ENCODE results near the gene GRK6.
"Not testable (repeated sequence)": the region's sequence is repeated elsewhere in the genome, so short reads cannot be mapped to it uniquely, and the experiment has no call there.

Gene GRK6

DNA sequence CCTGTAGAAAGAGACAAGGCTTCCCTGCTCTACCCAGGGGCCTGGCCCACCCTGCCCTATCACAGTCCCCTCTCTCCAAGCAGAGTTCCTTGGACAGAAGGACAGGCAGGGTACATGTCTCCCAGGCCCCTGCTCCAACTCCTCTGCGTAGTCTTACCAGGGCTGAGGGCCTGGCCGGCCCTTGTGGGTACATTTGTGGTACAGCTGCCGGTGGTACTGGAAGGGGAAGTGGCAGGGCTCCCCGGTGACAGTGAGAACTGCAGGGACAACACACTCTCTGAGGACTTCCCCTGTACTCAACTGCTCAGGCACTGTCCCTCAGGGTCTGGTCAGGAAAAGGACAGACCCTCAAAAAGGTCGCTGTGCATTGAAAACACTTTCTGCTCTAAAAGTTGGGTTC is 20.7 kb upstream of the GRK6 start:
- no peak overlapping the region for H3K27ac Mint-ChIP-seq
- no peaks in the 10 kb centered on the region for H3K27me3 Mint-ChIP-seq
- no peak overlapping the region for H3K4me3 Mint-ChIP-seq
- H3K4me1 Mint-ChIP-seq (ENCODE audit: low read depth): peaks cover 25% of the 10 kb centered on the region
- no peaks in the 10 kb centered on the region for H3K36me3 Mint-ChIP-seq
- H3K9me3 Mint-ChIP-seq (ENCODE audit: low read depth): no peaks in the 10 kb centered on the region

DNA sequence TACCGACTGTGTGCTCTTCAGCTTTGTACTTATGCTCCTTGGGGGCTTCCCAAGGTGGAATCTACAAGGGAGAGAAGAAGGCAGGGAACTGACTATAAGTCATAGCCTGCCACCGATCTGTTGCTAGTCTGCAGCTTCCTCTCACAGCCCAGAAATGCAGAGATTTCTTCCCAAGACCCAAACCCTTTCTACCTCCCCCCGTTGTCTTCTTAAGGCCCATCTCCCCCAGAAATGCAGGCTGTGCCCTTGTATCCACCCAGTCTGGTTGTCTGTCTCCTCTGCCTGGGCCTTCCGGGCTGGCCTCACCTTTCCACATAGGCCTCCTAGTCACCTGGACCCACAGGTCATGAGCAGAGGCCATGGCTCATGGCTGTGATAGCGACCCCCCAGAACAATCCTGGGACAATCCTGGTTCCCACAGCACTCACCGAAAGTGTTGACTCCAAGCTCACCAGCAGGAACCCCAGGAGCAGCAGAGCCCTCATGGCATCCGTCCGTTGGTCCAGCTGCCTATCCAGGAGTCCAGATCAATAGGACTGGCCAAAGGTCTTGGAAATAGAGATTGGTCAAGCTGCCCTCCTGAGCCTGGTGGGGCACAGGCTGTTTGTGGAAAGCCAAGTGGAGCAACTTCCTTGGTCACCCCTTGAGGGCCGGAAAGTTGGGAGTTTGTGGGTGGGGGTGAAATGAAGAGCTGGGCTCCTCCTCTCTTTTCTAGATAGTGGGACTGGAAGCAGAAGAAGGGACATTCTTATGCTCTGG is 17.3 kb upstream of the GRK6 start, which contains the start of gene F12:
Gene F12 (minus strand): TSS at position 522 of the 759 bp plus-strand sequence. CDS start 37 bp downstream, at position 485.
- Mint-ChIP-seq H3K27ac (no peak within 1 kb of the TSS), H3K4me3 (no peak within 1 kb of the TSS), H3K4me1 (ENCODE audit: low read depth) (peaks cover 25% of the 10 kb centered on the region), H3K36me3 (no peaks in the 10 kb centered on the region), H3K9me3 (ENCODE audit: low read depth) (no peaks in the 10 kb centered on the region), H3K27me3 (no peaks in the 10 kb centered on the region)

DNA sequence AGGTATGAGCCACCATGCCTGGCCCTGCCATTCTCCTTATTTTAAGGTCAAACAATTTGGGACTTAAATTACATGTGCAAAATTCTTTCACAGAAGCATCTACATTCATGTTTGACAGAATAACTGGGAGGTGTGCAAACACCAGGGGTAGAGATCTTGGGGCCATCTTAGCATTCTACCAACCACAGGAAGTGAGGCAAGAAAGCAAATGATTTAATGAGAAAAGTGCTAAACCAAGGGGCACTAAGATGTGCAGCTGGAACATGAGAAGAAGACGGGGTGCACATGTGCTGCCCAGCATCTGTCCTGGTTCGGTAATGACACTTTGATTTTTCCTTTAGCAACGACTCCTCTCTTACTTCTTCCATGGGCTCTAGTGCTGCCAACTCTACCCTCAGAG is 15.9 kb upstream of the GRK6 start:
- Mint-ChIP-seq H3K36me3 (no peaks in the 10 kb centered on the region), H3K27me3 (no peaks in the 10 kb centered on the region), H3K9me3 (ENCODE audit: low read depth) (no peaks in the 10 kb centered on the region), H3K27ac (no peak overlapping the region), H3K4me3 (no peak overlapping the region), H3K4me1 (ENCODE audit: low read depth) (peaks cover 23% of the 10 kb centered on the region)

DNA sequence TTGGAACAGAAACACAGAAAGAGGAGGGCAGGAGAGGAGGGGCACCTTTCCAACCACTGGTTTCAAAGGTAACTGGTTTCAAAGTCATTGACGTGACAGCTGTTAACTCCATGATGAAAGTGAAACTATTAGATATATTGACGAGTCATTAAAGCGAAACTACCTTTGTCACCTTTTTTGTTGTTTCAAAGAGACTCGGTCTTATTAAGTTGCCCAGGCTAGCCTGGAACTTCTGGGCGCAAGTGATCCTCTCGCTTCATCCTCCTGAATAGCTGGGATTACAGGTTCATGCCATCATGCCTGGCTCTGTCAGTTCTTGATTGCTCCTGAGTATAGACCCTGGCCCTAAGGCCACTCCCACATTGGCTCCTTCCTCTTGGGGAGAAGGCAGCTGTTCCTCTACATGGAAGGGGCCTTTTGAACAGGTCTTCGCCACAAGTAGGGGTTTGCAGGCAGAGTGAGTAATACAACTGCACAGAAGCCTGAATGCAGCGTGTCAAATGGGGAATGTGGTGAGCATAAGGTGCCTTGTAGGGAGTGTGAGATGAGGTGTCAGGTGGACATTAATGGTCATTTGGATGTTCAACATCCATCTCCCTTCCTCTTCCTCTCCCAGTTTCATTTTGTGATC is 13.8 kb upstream of the GRK6 start:
- Mint-ChIP-seq H3K4me1 (ENCODE audit: low read depth) (peaks cover 25% of the 10 kb centered on the region), H3K27ac (no peak overlapping the region), H3K4me3 (no peak overlapping the region), H3K36me3 (no peaks in the 10 kb centered on the region), H3K27me3 (no peaks in the 10 kb centered on the region), H3K9me3 (ENCODE audit: low read depth) (no peaks in the 10 kb centered on the region)

DNA sequence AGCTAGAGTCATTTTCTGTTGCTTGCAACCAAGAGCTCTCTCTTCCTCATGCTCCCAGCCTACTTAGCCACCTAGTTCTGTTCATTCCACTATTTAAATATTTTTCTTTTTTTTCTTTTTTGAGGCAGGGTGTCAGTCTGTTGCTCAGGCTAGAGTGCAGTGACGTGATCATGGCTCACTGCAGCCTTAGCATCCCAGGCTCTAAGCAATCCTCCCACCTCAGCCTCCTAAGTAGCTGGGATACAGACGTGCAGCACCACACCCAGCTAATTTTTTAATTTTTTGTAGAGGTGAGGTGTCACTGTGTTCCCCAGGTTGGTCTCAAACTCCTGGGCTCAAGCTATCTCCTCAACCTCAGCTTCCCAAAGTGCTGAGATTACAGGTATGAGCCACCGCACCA is 12.0 kb upstream of the GRK6 start:
- Mint-ChIP-seq H3K4me1 (ENCODE audit: low read depth) (peaks cover 25% of the 10 kb centered on the region), H3K27me3 (no peaks in the 10 kb centered on the region), H3K4me3 (no peak overlapping the region), H3K27ac (no peak overlapping the region), H3K9me3 (ENCODE audit: low read depth) (no peaks in the 10 kb centered on the region), H3K36me3 (no peaks in the 10 kb centered on the region)

DNA sequence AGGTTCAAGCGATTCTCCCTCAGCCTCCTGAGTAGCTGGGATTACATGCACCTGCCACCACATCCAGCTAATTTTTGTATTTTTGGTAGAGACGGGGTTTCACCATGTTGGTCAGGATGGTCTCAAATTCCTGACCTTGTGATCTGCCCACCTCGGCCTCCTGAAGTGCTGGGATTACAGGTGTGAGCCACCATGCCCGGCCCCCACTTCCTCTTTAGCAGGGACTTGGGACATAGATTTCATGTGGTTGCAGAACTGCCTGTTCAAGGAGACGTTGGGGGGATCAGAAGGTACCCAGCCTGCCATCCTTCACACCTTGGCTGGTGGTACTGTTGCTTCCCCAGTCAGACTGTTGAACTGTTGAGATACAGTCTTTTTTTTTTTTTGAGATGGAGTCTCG is 9.4 kb upstream of the GRK6 start:
- H3K27me3 Mint-ChIP-seq; H3K4me3 Mint-ChIP-seq; H3K27ac Mint-ChIP-seq; H3K36me3 Mint-ChIP-seq; H3K9me3 Mint-ChIP-seq (ENCODE audit: low read depth): not testable (repeated sequence)
- peaks cover 18% of the 10 kb centered on the region for H3K4me1 Mint-ChIP-seq (ENCODE audit: low read depth)

DNA sequence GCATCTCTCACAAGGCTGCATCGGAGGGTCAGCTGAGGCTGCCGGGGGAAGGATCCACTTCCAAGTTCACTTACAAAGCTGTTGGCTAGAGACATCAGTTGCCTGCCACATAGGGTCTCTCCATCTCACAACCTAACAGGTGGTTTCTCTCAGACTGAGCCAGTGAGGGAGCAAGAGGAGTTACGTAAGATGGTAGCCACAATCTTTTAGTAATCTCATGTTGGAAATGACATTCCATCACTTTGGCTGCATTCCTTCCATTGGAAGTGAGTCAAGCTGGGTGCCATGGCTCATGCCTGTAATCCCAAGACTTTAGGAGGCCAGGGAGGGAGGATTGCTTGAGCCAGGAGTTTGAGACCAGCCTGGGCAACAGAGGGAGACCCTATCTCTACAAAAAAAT is 7.4 kb upstream of the GRK6 start:
- Mint-ChIP-seq H3K27me3 (no peaks in the 10 kb centered on the region), H3K4me1 (ENCODE audit: low read depth) (peaks cover 10% of the 10 kb centered on the region), H3K27ac (no peak overlapping the region), H3K9me3 (ENCODE audit: low read depth) (no peaks in the 10 kb centered on the region), H3K36me3 (no peaks in the 10 kb centered on the region), H3K4me3 (no peak overlapping the region)

DNA sequence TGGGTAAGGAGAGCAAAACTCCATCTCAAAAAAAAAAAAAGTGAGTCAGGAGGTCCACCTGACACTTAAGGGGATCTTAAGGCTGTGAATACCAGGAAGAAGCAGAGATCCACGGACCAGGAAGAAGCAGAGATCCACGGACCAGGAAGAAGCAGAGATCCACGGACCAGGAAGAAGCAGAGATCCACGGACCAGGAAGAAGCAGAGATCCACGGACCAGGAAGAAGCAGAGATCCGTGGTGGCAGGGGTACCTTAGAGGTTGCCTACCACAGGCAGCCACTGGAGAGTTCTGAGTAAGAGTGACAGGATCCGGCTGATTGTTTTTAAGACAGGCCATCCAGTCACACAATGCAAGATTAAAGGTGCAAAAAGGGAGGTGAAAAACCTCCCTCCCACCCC is 6.0 kb upstream of the GRK6 start:
- H3K36me3 Mint-ChIP-seq; H3K27ac Mint-ChIP-seq; H3K4me3 Mint-ChIP-seq; H3K27me3 Mint-ChIP-seq; H3K9me3 Mint-ChIP-seq (ENCODE audit: low read depth): not testable (repeated sequence)
- H3K4me1 Mint-ChIP-seq (ENCODE audit: low read depth): peaks cover 11% of the 10 kb centered on the region

DNA sequence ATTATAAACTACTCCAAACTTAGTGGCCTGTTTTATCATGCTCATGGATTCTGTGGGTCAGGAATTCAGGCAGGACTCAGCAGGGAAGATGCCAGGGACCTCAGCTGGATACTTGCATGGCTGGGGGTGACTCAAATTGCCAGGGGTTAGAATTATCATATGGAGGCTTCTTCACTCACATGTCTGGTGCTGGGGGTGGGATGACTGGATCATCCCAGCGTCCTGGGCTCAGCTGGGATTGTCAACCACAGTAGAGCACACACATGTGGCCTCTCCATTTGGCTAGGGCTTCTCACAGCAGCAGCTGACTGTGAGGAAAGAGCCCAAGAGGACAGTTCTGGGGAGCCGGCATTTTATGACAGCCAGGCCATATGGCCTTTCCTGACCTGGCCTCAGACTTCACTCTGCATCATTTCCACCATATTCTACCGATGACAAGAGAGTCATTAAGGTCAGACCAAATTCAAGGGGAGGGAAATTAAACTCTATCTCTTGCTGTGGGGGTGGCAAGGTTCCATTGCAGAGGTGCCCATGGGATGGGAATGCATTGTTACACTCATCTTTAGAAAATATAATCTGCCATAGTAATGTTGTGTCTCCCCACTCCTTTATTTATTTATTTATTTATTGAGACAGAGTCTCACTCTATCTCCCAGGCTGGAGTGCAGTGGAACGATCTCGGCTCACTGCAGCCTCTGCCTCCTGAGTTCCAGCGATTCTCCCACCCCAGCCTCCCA is 5.2 kb upstream of the GRK6 start:
- peaks cover 13% of the 10 kb centered on the region for H3K4me1 Mint-ChIP-seq (ENCODE audit: low read depth)
- no peak overlapping the region for H3K27ac Mint-ChIP-seq
- H3K27me3 Mint-ChIP-seq: no peaks in the 10 kb centered on the region
- no peak overlapping the region for H3K4me3 Mint-ChIP-seq
- no peaks in the 10 kb centered on the region for H3K36me3 Mint-ChIP-seq
- no peaks in the 10 kb centered on the region for H3K9me3 Mint-ChIP-seq (ENCODE audit: low read depth)

DNA sequence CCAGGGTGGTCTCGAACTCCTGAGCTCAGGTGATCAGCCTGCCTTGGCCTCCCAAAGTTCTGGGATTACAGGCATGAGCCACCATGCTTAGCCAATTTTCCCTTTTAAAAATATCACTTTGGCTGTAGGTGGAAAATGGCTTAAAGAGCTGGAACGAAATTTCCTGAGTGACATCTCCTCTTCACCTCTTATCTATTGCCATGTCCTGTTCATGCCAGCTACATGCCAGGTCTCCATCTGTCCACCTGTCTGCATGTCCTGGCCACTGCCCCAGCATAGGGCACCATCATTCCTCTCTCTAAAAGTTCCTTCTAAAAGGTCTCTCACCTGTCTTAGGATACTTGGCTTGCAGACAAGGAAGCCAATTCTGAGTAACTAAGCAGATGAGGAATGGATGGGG is 2.8 kb upstream of the GRK6 start:
- Mint-ChIP-seq H3K4me3 (no peak overlapping the region), H3K27me3 (no peaks in the 10 kb centered on the region), H3K4me1 (ENCODE audit: low read depth) (peaks cover 20% of the 10 kb centered on the region), H3K9me3 (ENCODE audit: low read depth) (no peaks in the 10 kb centered on the region), H3K36me3 (no peaks in the 10 kb centered on the region), H3K27ac (no peak overlapping the region)

DNA sequence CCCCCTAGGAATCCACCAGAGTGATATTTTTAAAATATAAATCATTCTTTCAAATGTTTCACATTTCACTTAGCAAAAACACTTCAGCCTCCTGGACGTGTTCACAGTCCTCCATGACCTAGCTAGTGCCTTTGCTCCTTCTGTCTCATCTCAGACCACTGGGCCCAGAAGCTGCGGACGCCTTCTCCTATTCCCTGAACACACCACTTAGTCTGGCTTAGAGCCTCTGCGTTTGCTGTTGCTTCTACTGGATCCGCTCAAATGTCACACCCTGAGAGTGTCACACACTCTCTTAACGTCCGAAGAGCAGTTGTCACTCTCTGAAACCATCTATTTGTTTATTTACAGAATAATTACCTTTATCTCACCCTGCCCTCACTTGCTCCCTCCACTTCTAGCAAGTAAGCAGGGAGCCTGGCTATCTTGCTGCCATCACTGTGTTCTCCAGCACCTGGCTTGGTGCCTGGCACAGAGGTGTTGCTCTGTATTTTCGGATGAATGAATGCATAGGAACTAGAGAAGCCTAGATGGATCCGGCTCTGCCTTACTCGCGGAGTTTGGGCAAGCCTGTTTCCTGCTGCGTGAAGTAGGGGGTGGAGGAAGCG is 1.2 kb upstream of the GRK6 start:
- Mint-ChIP-seq H3K27ac (peak overlapping the region; percentile 98), H3K4me1 (ENCODE audit: low read depth) (peaks cover 36% of the 10 kb centered on the region), H3K9me3 (ENCODE audit: low read depth) (no peaks in the 10 kb centered on the region), H3K27me3 (no peaks in the 10 kb centered on the region), H3K4me3 (peak overlapping the region; percentile 95), H3K36me3 (peaks cover 2% of the 10 kb centered on the region)

DNA sequence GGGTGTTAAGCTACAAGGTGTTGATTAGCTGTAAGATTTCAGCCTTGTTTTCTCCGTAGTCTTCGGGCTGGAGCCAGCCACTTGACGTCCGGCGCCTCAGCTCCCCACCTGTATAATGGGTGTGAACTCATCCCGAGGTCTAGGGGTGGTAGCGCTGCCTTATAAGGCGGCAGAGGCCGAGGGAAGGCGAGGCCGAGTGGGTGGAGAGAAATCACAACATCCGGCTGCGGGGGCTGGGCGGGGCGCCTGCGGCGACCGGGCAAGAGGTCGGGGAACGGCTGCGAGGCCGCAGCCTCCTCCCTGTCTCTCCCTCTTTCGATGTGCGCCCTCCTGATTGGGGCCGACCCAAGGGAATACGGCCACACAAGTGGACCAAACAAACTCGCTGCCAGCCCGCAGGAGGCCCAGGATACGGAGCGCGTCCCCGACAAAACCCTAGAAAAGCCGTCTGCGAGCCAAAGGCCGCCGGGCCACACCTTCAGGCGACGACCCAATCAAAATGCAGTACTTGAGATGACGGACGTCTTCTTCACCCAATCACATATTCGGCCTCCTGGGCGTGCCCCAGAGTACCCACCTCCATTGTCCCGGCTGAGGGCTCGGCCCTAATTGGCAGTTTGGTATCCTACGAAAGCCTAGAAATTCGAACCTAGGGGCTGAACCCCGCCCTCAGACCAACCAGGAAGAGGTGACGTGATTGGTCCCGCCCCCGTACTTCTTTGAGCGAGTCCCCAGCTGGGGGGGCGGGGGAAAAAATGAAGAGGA is 493 bp upstream of the GRK6 start:
- Mint-ChIP-seq H3K27ac (peak overlapping the region; percentile 98), H3K4me3 (peak overlapping the region; percentile 95), H3K36me3 (peaks cover 2% of the 10 kb centered on the region), H3K27me3 (no peaks in the 10 kb centered on the region), H3K4me1 (ENCODE audit: low read depth) (peaks cover 43% of the 10 kb centered on the region), H3K9me3 (ENCODE audit: low read depth) (no peaks in the 10 kb centered on the region)

DNA sequence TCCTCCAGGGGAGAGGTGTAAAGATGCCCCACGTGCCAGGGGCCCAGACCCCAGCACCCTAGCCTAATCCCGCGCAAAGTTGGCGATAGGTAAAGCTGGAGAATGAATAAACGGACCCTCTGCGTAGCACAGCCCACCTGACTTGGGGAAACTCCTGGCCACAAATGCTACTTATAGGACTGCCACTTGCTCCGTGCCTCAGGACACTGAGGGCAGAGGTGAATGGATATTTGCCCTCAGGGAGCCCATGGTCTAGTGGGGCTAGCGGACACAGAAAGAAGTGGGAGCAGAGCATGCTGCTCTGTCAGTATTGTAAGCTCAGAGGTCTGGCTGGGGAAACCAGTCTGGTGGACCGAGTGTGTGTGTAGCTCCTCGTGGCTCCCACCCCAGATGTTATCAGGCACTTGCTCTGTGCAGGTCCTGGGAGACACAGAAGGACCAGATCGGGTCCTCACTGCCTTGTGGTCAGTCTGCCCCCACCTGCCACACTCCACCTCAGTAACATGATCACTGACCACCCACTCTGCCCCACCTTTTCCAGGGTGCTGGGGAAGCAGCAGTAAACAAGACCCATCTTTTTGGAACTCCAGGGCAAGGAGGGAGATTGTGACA is 841 bp downstream of the GRK6 start:
- Mint-ChIP-seq H3K36me3 (peaks cover 2% of the 10 kb centered on the region), H3K27me3 (no peaks in the 10 kb centered on the region), H3K27ac (peak overlapping the region; percentile 93), H3K4me3 (peak overlapping the region; percentile 93), H3K9me3 (ENCODE audit: low read depth) (no peaks in the 10 kb centered on the region), H3K4me1 (ENCODE audit: low read depth) (peaks cover 54% of the 10 kb centered on the region)

DNA sequence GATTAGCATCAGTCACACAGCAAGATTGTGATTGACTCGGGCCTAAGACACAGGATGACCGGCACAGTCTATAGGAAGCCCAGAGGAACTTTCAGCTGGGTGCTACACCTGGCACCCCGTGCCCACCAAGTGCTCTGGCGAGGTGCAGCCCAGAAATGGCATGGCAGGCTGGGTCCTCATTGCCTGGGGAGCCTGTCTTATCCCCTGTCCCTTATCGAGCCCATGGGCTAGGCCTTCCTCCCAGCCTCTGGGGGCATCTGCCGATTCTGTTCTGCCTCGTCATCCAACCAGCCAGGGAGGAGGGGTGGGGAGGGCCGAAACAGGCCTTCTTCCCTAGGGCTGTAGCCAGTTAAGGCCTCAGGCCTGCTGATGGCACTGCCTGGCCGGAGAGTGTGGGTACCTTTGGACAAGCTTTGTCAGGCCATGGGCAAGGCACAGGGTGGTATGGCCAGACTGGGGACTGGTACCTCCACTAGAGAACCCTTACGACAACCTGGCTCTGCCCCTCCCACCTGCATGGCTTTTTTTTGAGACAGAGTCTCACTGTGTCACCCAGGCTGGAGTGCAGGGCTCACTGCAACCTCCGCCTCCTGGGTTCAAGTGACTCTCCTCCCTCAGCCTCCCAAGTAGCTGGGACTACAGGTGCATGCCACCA is 1.6 kb downstream of the GRK6 start:
- H3K4me1 Mint-ChIP-seq (ENCODE audit: low read depth): peaks cover 57% of the 10 kb centered on the region
- peaks cover 2% of the 10 kb centered on the region for H3K36me3 Mint-ChIP-seq
- no peaks in the 10 kb centered on the region for H3K27me3 Mint-ChIP-seq
- H3K9me3 Mint-ChIP-seq (ENCODE audit: low read depth): no peaks in the 10 kb centered on the region
- peak overlapping the region; percentile 93 for H3K4me3 Mint-ChIP-seq
- H3K27ac Mint-ChIP-seq: peak overlapping the region; percentile 93
